Kidney epithelial cell (primary cell): ENCODE results near the gene CYSTM1. TPM values are rescaled to one million over a fixed set of nuclear protein-coding genes. Genes with fewer than 3 reads are reported as not detected.

Experiments used
- DNase-seq: peaks from one replicate; pipeline ENCODE4 v3.0.0-alpha.2; 2010; ENCODE audit warnings: low read depth
- H3K27me3 ChIP-seq: 2 replicates; pipeline ENCODE4 v1.6.0; 2011; ENCODE audit warnings: low read length; ENCODE audit not compliant: control insufficient read depth, insufficient read depth
- H3K36me3 ChIP-seq: 2 replicates; pipeline ENCODE4 v1.5.1; 2011; ENCODE audit warnings: low read length; ENCODE audit not compliant: control insufficient read depth, insufficient read depth
- H3K4me3 ChIP-seq: 2 replicates; pipeline ENCODE4 v1.5.1; 2011; ENCODE audit warnings: low read depth, mild to moderate bottlenecking, control low read depth, low read length
- total RNA-seq: library from RNA; depleted of rRNA; stranded (reverse); fragments of >200 nt; gene quantifications from 2 replicates; pipeline ENCODE4 v1.2.3, GENCODE V29; 2015
- TF ChIP-seq, protein P1 (sequence below): IDR thresholded peaks from 2 replicates; pipeline ENCODE4 v1.5.1; 2011; ENCODE audit warnings: mild to moderate bottlenecking, moderate library complexity, low read length, control low read depth, inconsistent platforms; ENCODE audit not compliant: insufficient read depth, poor library complexity, severe bottlenecking

Gene CYSTM1
- total RNA-seq, 1 donor from 2014 or later, result 176 TPM

DNA sequence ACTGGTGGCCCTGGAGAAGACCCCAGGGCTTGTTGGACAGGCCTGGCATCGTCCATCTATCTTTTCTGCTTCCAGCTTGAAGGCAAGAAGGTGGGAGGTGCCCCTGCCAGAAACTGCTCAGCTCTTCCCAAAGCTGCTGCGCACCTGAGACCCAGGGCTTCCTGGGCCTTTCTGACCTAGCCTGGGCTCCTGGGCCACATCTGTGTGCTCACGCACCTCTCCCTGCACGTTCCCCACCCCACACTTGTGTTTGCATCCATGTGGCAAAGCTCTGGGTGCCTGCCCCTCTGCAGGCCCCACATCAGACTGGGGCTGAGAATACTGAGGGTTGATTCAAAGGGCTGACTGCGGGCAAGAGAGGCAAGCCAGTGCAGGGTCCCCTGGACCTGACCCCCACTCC is 64.5 kb downstream of the CYSTM1 start:
- DNase-seq, result no peak
- TF ChIP-seq, protein P1, sequence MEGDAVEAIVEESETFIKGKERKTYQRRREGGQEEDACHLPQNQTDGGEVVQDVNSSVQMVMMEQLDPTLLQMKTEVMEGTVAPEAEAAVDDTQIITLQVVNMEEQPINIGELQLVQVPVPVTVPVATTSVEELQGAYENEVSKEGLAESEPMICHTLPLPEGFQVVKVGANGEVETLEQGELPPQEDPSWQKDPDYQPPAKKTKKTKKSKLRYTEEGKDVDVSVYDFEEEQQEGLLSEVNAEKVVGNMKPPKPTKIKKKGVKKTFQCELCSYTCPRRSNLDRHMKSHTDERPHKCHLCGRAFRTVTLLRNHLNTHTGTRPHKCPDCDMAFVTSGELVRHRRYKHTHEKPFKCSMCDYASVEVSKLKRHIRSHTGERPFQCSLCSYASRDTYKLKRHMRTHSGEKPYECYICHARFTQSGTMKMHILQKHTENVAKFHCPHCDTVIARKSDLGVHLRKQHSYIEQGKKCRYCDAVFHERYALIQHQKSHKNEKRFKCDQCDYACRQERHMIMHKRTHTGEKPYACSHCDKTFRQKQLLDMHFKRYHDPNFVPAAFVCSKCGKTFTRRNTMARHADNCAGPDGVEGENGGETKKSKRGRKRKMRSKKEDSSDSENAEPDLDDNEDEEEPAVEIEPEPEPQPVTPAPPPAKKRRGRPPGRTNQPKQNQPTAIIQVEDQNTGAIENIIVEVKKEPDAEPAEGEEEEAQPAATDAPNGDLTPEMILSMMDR, result no peak
- H3K36me3 ChIP-seq, result no peaks in the 10 kb centered on the region
- H3K4me3 ChIP-seq, result no peak overlapping the region
- no peaks in the 10 kb centered on the region for H3K27me3 ChIP-seq

DNA sequence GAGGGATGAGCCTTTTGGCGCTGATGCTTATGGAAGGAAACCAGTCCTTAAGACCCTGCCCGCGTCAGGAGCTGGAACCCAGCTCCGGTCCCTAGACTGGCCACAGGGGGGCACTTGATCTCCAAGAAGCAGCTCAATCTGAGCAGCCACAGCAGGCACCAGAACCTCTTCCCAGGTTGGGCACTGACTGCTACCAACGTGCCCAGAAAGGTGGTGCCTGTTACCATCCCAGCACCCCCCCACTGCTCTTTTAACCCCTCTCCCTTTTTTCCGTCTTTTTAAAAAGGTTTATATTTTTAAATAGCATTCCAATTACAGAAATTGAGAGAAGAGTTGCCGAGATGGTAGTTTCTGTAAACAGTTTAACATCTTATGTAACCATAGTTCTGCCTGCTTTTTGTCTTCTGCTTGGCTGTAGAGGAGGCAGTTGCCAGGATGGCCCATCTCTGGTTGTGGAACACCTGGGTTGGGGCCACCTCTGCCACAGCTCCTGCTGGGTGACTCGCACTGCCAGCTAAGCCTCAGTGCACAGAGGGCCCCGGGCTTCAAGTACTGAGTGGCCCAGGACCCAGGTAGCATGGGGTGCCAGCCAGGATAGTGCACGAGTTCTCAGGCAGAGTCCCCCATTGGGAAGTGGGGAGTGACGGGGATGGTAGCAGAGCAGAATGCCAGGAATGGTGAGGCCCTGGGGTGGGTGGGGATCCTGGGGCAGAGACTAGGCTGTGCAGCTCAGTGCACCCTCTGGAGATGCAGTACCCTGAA is 65.1 kb downstream of the CYSTM1 start:
- TF ChIP-seq, protein P1, result peak; percentile 84
- DNase-seq, result no peak
- Histone ChIP-seq H3K27me3 (no peaks in the 10 kb centered on the region), H3K36me3 (no peaks in the 10 kb centered on the region), H3K4me3 (no peak overlapping the region)

DNA sequence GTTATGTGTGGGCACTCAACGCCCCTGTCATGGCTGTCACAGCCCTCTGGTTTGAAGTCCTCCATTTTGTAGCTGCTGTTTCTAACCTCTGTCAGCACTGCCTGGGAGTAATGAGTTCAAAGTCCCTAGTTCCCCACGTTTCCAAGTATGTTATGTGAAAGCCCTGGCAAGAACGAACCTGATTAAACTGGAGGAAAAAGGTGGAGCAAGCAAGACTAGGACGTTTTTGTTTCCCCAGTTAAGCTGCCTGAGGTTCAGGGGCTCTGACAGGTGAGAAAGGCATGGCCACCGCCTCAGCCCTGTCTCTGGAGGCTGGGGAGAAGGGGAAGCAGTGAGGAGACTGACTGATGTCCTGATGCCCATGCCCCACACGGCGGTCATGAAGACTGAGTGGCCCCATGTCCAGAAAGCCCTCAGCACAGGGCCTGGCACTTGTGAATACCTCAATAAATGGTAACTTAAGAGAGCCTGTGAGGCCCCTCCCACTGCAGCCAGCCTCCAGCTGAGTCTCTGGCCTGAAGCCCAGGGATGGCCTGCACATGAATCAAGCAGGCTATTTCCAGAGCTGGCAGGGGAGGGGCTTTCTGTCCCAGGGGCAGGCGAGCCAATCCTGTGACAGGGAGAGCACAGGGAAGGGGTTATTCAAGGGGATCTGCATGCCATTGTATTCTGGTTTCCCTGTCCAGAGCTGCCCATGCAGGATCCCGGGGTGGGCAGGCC is 66.2 kb downstream of the CYSTM1 start:
- no peaks in the 10 kb centered on the region for H3K27me3 ChIP-seq
- TF ChIP-seq, protein P1, result no peak
- H3K36me3 ChIP-seq, result peaks cover 1% of the 10 kb centered on the region
- H3K4me3 ChIP-seq, result no peak overlapping the region
- DNase-seq, result peak; percentile 78

DNA sequence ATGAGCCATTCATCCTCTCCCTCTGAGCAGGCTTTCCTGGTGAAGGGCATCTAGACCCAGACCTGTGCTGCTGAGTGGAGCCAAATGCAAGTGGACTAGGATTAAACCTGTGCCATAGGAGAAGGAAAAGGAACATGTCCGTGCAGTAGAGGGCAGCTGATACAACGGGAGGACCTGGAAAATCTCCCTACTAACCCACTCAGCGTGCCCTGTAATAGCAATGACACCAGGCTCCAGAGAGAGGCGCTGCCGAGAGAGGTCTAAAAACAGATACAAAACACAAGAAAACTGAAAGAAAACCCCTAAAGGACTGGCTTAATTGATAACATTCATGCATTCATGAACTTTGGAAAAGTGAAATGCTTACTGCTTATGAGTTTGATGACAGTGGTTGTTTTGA is 67.1 kb downstream of the CYSTM1 start:
- Histone ChIP-seq H3K36me3 (peaks cover 1% of the 10 kb centered on the region), H3K4me3 (no peak overlapping the region), H3K27me3 (no peaks in the 10 kb centered on the region)
- TF ChIP-seq, protein P1, result peak; percentile 22
- no peak for DNase-seq

DNA sequence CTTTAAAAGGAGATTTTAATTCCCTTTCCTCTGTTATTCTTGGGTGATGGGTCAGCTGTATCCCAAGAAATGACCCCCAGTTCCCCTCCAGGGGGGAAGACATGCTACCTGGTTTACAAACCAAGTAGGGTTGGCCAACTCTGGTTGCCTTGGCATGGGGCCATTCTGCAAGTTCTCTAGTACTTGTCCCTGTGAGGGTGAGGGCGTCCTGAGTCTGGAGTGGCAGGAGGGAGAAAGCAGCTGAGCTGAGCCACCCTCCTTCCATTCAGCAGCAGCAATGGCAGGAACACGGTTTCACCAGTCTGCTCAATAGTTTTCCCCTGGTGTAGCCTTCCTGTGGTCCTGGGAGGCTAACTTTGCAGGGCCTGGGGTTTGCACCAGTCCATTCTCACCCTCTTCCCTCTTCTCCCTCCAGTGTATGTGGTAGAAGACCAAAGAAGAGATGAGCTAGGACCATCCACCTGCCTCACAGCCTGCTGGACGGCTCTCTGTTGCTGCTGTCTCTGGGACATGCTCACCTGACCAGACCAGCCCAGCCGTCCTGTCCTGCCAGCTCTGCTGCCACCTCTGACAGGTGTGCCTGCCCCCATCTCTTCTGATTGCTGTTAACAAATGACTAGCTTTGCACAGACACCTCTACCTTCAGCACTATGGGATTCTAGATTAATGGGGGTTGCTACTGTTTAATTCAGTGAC is 68.0 kb downstream of the CYSTM1 start:
- no peak overlapping the region for H3K4me3 ChIP-seq
- TF ChIP-seq, protein P1, result no peak
- H3K27me3 ChIP-seq, result no peaks in the 10 kb centered on the region
- H3K36me3 ChIP-seq, result peaks cover 1% of the 10 kb centered on the region
- no peak for DNase-seq
